Mesendoderm (in vitro differentiated cells): ENCODE measurements around the gene SLC9C1.
"Not testable (repeated sequence)": the region's sequence is repeated elsewhere in the genome, so short reads cannot be mapped to it uniquely, and the experiment has no call there.

ENCODE experiments used
- DNase-seq: peaks from one replicate; pipeline ENCODE4 v3.0.0; 2013
- H2AK5ac ChIP-seq: 2 replicates; pipeline ENCODE4 v1.6.1; 2013; ENCODE audit warnings: low read length, inconsistent platforms
- H2BK120ac ChIP-seq: 2 replicates; pipeline ENCODE4 v1.6.1; 2013; ENCODE audit warnings: low read depth, mild to moderate bottlenecking, low read length, moderate library complexity, mixed read lengths
- H2BK15ac ChIP-seq: replicated peaks from 2 replicates; pipeline ENCODE4 v1.6.1; 2013; ENCODE audit warnings: low read depth, mild to moderate bottlenecking, moderate library complexity
- H2BK5ac ChIP-seq: 2 replicates; pipeline ENCODE4 v1.6.1; 2013; ENCODE audit warnings: low read length, inconsistent platforms
- H3K18ac ChIP-seq: 2 replicates; pipeline ENCODE4 v1.6.1; 2013; ENCODE audit warnings: mild to moderate bottlenecking, low read length, mixed read lengths
- H3K23ac ChIP-seq: one replicate; pipeline ENCODE4 v1.6.1; 2013; ENCODE audit warnings: low read length
- H3K27ac ChIP-seq: 2 replicates; pipeline ENCODE4 v1.5.1; 2013; ENCODE audit warnings: low read depth, mild to moderate bottlenecking, inconsistent platforms, low read length, moderate library complexity
- H3K27me3 ChIP-seq: 2 replicates; pipeline ENCODE4 v1.6.1; 2013; ENCODE audit warnings: low read length, control low read depth, mild to moderate bottlenecking, inconsistent platforms; ENCODE audit not compliant: insufficient read depth, poor library complexity
- H3K36me3 ChIP-seq: 2 replicates; pipeline ENCODE4 v1.6.1; 2013; ENCODE audit warnings: low read length, inconsistent platforms; ENCODE audit not compliant: control insufficient read depth, insufficient read depth
- H3K4ac ChIP-seq: one replicate; pipeline ENCODE4 v1.6.1; 2013; ENCODE audit warnings: low read depth, mild to moderate bottlenecking, low read length, moderate library complexity
- H3K4me1 ChIP-seq: 2 replicates; pipeline ENCODE4 v1.6.1; 2013; ENCODE audit warnings: low read depth, low read length, inconsistent platforms; ENCODE audit not compliant: control insufficient read depth
- H3K4me2 ChIP-seq: 2 replicates; pipeline ENCODE4 v1.6.1; 2013; ENCODE audit warnings: low read length
- H3K4me3 ChIP-seq: 2 replicates; pipeline ENCODE4 v1.5.1; 2013; ENCODE audit warnings: mild to moderate bottlenecking, low read length
- H3K56ac ChIP-seq: one replicate; pipeline ENCODE4 v1.6.1; 2013; ENCODE audit warnings: low read length
- H3K79me1 ChIP-seq: 2 replicates; pipeline ENCODE4 v1.6.1; 2013; ENCODE audit warnings: low read length, inconsistent platforms
- H3K79me2 ChIP-seq: 2 replicates; pipeline ENCODE4 v1.6.1; 2013; ENCODE audit warnings: mild to moderate bottlenecking, low read length; ENCODE audit not compliant: control insufficient read depth, insufficient read depth
- H3K9ac ChIP-seq: 2 replicates; pipeline ENCODE4 v1.6.1; 2013; ENCODE audit warnings: low read length, inconsistent platforms
- H4K5ac ChIP-seq: one replicate; pipeline ENCODE4 v1.6.1; 2013; ENCODE audit warnings: low read length
- H4K8ac ChIP-seq: one replicate; pipeline ENCODE4 v1.6.1; 2013; ENCODE audit warnings: low read depth, mild to moderate bottlenecking, control low read depth, low read length, moderate library complexity
- WGBS: extraction: QIAGEN DNeasy Blood & Tissue Kit; methylation state at CpG from one replicate; pipeline ENCODE4 v1.1.7; 2013; ENCODE audit warnings: low lambda C conversion rate, missing lambda C conversion rate; ENCODE audit not compliant: insufficient coverage; ENCODE audit errors: extremely low coverage; 5-methylcytosine and 5-hydroxymethylcytosine counted together

SLC9C1 gene

DNA sequence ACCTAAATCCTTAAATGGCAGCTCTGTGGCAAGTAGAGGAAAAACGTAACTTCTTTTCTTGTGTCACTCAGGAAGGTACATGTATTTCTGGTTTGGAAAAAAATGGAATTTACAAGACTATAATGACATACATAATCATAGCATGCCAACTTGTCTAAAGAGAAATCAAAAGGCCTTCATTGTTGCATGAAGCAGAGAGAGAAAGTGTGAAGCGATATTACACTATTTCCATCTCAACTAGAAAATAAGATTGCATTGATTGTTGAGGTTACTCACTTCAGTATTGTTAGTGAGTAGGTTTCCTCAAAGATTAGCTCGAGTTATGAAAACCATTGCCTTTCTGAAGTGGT is 93.7 kb downstream of the SLC9C1 start:
- H3K36me3 ChIP-seq, result no peaks in the 10 kb centered on the region
- H3K4me1 ChIP-seq, result no peaks in the 10 kb centered on the region
- H2AK5ac ChIP-seq, result no peak overlapping the region
- WGBS, result no CpG with 5 or more reads among the region's 3 CpGs
- H3K23ac ChIP-seq, result no peak overlapping the region
- H3K4me3 ChIP-seq, result no peak overlapping the region
- H4K8ac ChIP-seq, result no peak overlapping the region
- H3K9ac ChIP-seq, result no peak overlapping the region
- H3K27ac ChIP-seq, result no peak overlapping the region
- no peak overlapping the region for H4K5ac ChIP-seq
- no peak overlapping the region for H3K56ac ChIP-seq
- no peak overlapping the region for H3K4ac ChIP-seq
- no peak overlapping the region for H2BK5ac ChIP-seq
- H2BK120ac ChIP-seq, result no peak overlapping the region
- no peaks in the 10 kb centered on the region for H3K79me2 ChIP-seq
- no peak overlapping the region for H3K18ac ChIP-seq
- H3K4me2 ChIP-seq, result no peak overlapping the region
- no peaks in the 10 kb centered on the region for H3K79me1 ChIP-seq
- H3K27me3 ChIP-seq, result no peaks in the 10 kb centered on the region
- H2BK15ac ChIP-seq, result no peak overlapping the region
- no peak for DNase-seq

DNA sequence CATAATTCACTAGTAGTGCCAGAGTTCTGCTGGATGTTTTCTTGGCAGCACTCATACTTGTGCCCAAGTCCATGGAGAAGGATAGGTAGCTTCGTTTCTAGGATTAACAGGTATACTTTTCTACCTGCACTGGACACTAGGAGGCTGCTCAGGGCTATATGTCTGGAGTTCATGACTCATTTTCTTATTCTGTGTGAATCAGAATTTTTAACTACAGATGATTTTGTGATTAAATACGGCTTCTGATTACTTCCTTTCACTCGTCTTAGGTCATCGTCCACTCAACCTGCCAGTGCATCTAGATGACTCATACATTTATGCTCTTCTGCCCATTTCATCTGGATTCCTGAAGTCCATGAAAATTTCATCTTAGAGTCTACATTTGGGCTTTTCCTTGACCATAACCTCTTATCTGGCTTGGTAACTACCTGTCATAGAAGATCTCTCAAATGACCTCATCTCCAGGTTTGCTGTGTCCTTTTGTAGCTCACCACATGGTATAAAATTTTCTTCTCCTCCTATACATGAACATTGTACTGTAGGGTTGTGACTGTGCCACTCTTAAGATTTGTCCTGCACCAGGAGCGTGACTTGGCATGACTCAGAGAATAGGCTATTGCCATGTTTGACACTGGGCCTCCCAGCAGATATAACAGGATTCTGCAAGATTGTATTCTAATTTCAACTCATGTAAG is 94.2 kb downstream of the SLC9C1 start:
- H2AK5ac ChIP-seq, result no peak overlapping the region
- no peak overlapping the region for H2BK15ac ChIP-seq
- H3K79me2 ChIP-seq, result no peaks in the 10 kb centered on the region
- no peak overlapping the region for H3K56ac ChIP-seq
- no peak overlapping the region for H4K8ac ChIP-seq
- no peak overlapping the region for H3K27ac ChIP-seq
- no CpG with 5 or more reads among the region's 5 CpGs for WGBS
- no peak overlapping the region for H2BK5ac ChIP-seq
- no peak overlapping the region for H3K9ac ChIP-seq
- no peaks in the 10 kb centered on the region for H3K27me3 ChIP-seq
- no peak overlapping the region for H2BK120ac ChIP-seq
- H3K4me3 ChIP-seq, result no peak overlapping the region
- DNase-seq, result no peak
- H3K4me2 ChIP-seq, result no peak overlapping the region
- H3K18ac ChIP-seq, result no peak overlapping the region
- no peak overlapping the region for H3K4ac ChIP-seq
- H3K23ac ChIP-seq, result no peak overlapping the region
- H3K36me3 ChIP-seq, result no peaks in the 10 kb centered on the region
- no peak overlapping the region for H4K5ac ChIP-seq
- H3K79me1 ChIP-seq, result no peaks in the 10 kb centered on the region
- H3K4me1 ChIP-seq, result no peaks in the 10 kb centered on the region

DNA sequence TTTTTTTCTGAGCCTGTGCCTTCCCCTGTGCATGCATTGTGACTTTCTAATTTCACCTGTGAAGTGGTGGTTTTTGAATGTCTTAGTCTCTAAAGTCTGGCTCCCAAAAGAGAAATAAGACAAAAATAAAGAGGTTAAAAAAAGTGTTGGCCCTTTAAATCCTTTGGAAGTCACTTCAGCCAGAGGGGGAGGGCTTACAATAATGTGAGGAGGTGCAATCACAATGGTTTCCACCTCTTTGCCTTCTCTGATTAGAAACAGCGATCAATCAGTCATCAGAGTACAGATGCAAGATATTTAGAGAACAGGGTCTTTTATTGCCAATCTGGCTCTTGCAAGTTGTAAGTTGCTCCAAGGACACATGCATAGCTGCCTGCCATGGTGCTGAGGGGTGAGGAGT is 96.9 kb downstream of the SLC9C1 start:
- Histone ChIP-seq H3K56ac (no peak overlapping the region), H3K9ac (no peak overlapping the region), H4K8ac (no peak overlapping the region), H3K79me2 (no peaks in the 10 kb centered on the region), H3K27me3 (no peaks in the 10 kb centered on the region), H3K18ac (no peak overlapping the region), H3K79me1 (no peaks in the 10 kb centered on the region), H2AK5ac (no peak overlapping the region), H3K23ac (no peak overlapping the region), H2BK15ac (no peak overlapping the region), H3K27ac (no peak overlapping the region), H3K4me3 (no peak overlapping the region), H3K4me2 (no peak overlapping the region), H2BK120ac (no peak overlapping the region), H4K5ac (no peak overlapping the region), H2BK5ac (no peak overlapping the region), H3K36me3 (no peaks in the 10 kb centered on the region), H3K4me1 (no peaks in the 10 kb centered on the region), H3K4ac (no peak overlapping the region)
- WGBS, result no CpG with 5 or more reads among the region's 1 CpG
- DNase-seq, result peak; percentile 5

GRCh38 chr3:112187300-112187699 is 106.7 kb downstream of the SLC9C1 start:
- Histone ChIP-seq H3K4ac (no peak overlapping the region), H2BK5ac (no peak overlapping the region), H2BK120ac (no peak overlapping the region), H3K18ac (no peak overlapping the region), H4K5ac (no peak overlapping the region), H3K36me3 (no peaks in the 10 kb centered on the region), H3K4me3 (no peak overlapping the region), H3K4me2 (no peak overlapping the region), H2AK5ac (no peak overlapping the region), H3K27ac (no peak overlapping the region), H4K8ac (no peak overlapping the region), H3K9ac (no peak overlapping the region), H3K79me1 (no peaks in the 10 kb centered on the region), H2BK15ac (no peak overlapping the region), H3K79me2 (no peaks in the 10 kb centered on the region), H3K23ac (no peak overlapping the region), H3K4me1 (no peaks in the 10 kb centered on the region), H3K27me3 (no peaks in the 10 kb centered on the region), H3K56ac (no peak overlapping the region)
- WGBS, result no CpG with 5 or more reads among the region's 1 CpG
- DNase-seq, result no peak

DNA sequence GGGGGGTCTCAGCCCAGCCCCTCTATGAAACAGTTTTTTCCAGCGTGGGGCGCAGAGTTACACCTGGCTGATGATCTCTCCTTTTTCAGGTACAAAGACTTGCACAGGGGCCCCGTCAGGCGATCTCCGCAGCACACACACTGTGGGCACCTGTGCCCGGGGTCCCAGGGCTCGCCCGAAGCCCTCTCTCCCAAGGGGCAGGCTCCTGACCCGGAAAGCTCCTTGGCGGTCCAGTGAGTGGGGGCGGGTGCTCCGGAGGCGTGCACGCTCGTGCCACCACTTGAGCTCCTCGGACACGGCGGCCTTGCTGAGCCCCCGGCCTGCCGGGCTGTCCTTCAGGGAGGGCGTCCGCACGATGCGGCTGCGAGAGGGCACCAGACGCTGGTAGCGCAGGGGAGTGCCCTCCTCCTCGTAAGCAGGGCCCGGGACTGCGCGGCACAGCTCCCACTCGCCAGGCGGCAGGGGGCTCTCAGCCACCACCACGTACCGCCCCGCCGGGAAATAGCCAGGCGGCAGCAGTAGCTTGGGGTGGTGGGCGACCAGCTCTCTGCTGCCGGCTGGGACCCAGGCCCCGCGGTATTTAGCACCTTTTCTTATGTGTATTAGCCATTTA is 108.5 kb downstream of the SLC9C1 start:
- H2AK5ac ChIP-seq, H2BK15ac ChIP-seq, H3K79me2 ChIP-seq, H3K4ac ChIP-seq, H2BK5ac ChIP-seq, H3K27me3 ChIP-seq, H3K23ac ChIP-seq, H3K9ac ChIP-seq, H3K18ac ChIP-seq, H4K8ac ChIP-seq, H3K27ac ChIP-seq, H3K4me1 ChIP-seq, H3K79me1 ChIP-seq, H3K4me3 ChIP-seq, H3K4me2 ChIP-seq, H3K36me3 ChIP-seq, H4K5ac ChIP-seq, H2BK120ac ChIP-seq: not testable (repeated sequence)
- peak overlapping the region; percentile 60 for H3K56ac ChIP-seq
- WGBS, result no CpG with 5 or more reads among the region's 42 CpGs
- peak; percentile 32 for DNase-seq

DNA sequence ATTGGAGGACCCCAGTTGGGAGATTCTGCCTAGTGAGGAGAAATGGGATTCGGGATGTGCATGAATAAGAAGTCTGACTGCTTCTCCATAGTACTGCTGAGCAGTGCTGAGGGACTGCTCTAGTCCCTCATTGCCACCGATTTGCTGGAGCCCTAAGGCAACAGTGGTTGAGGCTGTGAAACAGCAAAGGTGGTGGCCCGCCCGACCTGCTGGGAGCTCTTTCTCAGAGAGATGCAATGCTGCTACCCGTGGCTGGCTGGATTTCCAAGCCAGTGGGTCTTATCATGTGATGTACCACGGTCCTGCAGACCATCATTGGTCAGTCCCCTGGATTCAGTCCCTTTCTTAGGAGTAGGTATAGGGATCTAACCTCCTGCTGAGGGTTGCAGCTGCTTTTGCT is 118.4 kb downstream of the SLC9C1 start:
- Histone ChIP-seq H2BK120ac (no peak overlapping the region), H3K4me3 (no peak overlapping the region), H3K9ac (no peak overlapping the region), H3K18ac (no peak overlapping the region), H3K4ac (no peak overlapping the region), H2BK5ac (no peak overlapping the region), H3K36me3 (no peaks in the 10 kb centered on the region), H3K4me1 (no peaks in the 10 kb centered on the region), H3K27ac (no peak overlapping the region), H2AK5ac (no peak overlapping the region), H3K79me1 (no peaks in the 10 kb centered on the region), H3K23ac (no peak overlapping the region), H3K79me2 (no peaks in the 10 kb centered on the region), H4K8ac (no peak overlapping the region), H2BK15ac (no peak overlapping the region), H4K5ac (no peak overlapping the region), H3K27me3 (no peaks in the 10 kb centered on the region), H3K56ac (no peak overlapping the region), H3K4me2 (no peak overlapping the region)
- WGBS, result no CpG with 5 or more reads among the region's 6 CpGs
- DNase-seq, result no peak
